Epithelial cell of esophagus (primary cell): ENCODE measurements around the gene MLXIP.
"Not testable (repeated sequence)": the region's sequence is repeated elsewhere in the genome, so short reads cannot be mapped to it uniquely, and the experiment has no call there.

Source experiments
- DNase-seq: peaks from one replicate; pipeline ENCODE4 v3.0.0; 2010; ENCODE audit warnings: low read depth
- H3K4me3 ChIP-seq: 2 replicates; pipeline ENCODE4 v1.5.1; 2011; ENCODE audit warnings: mild to moderate bottlenecking, low read length, control low read depth
- CTCF ChIP-seq: IDR thresholded peaks from 2 replicates; pipeline ENCODE4 v1.5.1; 2011; ENCODE audit warnings: low read depth, mild to moderate bottlenecking, low read length, control low read depth, inconsistent platforms; ENCODE audit not compliant: insufficient read depth; ENCODE audit errors: missing control alignments

Gene MLXIP

GRCh38 chr12:122174155-122174845 lies 95.7 kb downstream of the MLXIP start, which contains the start of gene IL31:
TSS of gene IL31 (minus strand) at chr12:122174221. CDS start at chr12:122174172, 49 bp downstream.
- DNase-seq: no peak
- H3K4me3 ChIP-seq: no peak within 1 kb of the TSS
- TF ChIP-seq CTCF: no peak

GRCh38 chr12:122176473-122176872 lies 97.9 kb downstream of the MLXIP start:
- H3K4me3 ChIP-seq: not testable (repeated sequence)
- peak; percentile 37 for DNase-seq

GRCh38 chr12:122182887-122183587 lies 104.5 kb downstream of the MLXIP start, which contains the start of gene LRRC43:
TSS of gene LRRC43 (plus strand) at chr12:122183123. CDS start at chr12:122183145, 22 bp downstream.
- TF ChIP-seq CTCF: no peak
- DNase-seq: peak; percentile 25
- peak within 1 kb of the TSS; percentile 45 for H3K4me3 ChIP-seq

GRCh38 chr12:122183588-122183940 lies 105.0 kb downstream of the MLXIP start:
- TF ChIP-seq CTCF: no peak
- peak overlapping the region; percentile 45 for H3K4me3 ChIP-seq
- DNase-seq: no peak

- DNase-seq: no peak
- no peak overlapping the region for H3K4me3 ChIP-seq
- no peak for TF ChIP-seq CTCF
Measured at GRCh38 chr12:122184517-122184916, 106.0 kb downstream of the MLXIP start.

- no peak for TF ChIP-seq CTCF
- DNase-seq: no peak
- no peak overlapping the region for H3K4me3 ChIP-seq
Measured at GRCh38 chr12:122185079-122185478, 106.5 kb downstream of the MLXIP start.

GRCh38 chr12:122185494-122186082 lies 107.0 kb downstream of the MLXIP start:
- no peak overlapping the region for H3K4me3 ChIP-seq
- TF ChIP-seq CTCF: no peak
- no peak for DNase-seq
